OCI-LY3 (cell line): ENCODE data around the gene SHISAL2B.

Source experiments
- H2AFZ ChIP-seq: fragments of 200-600, 300-600 bp; shearing (Covaris generic); 2 replicates; pipeline ENCODE4 v1.6.0; 2014; ENCODE audit warnings: antibody characterized with exemption, low read depth, low read length
- H3K27ac ChIP-seq: fragments of 200-600, 300-600 bp; sonication (generic); 2 replicates; pipeline ENCODE4 v1.5.1; 2014; ENCODE audit warnings: mild to moderate bottlenecking, low read length, moderate library complexity, mixed read lengths
- H3K27me3 ChIP-seq: fragments of 200-600, 300-600 bp; sonication (generic); 2 replicates; pipeline ENCODE4 v1.6.1; 2014; ENCODE audit warnings: low read depth, low read length, mixed read lengths
- H3K36me3 ChIP-seq: fragments of 200-600, 300-600 bp; sonication (generic); replicated peaks from 2 replicates; pipeline ENCODE3; 2014; ENCODE audit warnings: low read depth, low read length, mixed read lengths
- H3K4me1 ChIP-seq: fragments of 300-600, 200-600 bp; sonication (generic); 2 replicates; pipeline ENCODE4 v1.6.1; 2014; ENCODE audit warnings: low read length, mixed read lengths
- H3K4me2 ChIP-seq: fragments of 200-600, 300-600 bp; sonication (generic); 2 replicates; pipeline ENCODE4 v1.6.1; 2014; ENCODE audit warnings: low read length, mixed read lengths
- H3K4me3 ChIP-seq: fragments of 300-600, 200-600 bp; sonication (generic); 2 replicates; pipeline ENCODE4 v1.5.1; 2014; ENCODE audit warnings: antibody characterized with exemption, mild to moderate bottlenecking, low read length, moderate library complexity
- H3K79me2 ChIP-seq: fragments of 300-600, 200-600 bp; shearing (Covaris generic); 2 replicates; pipeline ENCODE4 v1.6.1; 2014; ENCODE audit warnings: mild to moderate bottlenecking, low read length, mixed read lengths
- H3K9ac ChIP-seq: fragments of 300-600, 200-600 bp; shearing (Covaris generic); 2 replicates; pipeline ENCODE4 v1.6.0; 2014; ENCODE audit warnings: mild to moderate bottlenecking, low read length, moderate library complexity
- H3K9me3 ChIP-seq: fragments of 200-600, 300-600 bp; shearing (Covaris generic); 2 replicates; pipeline ENCODE4 v1.6.1; 2014; ENCODE audit warnings: low read length, mixed read lengths; ENCODE audit not compliant: insufficient read depth
- H4K20me1 ChIP-seq: fragments of 200-600, 300-600 bp; sonication (generic); 2 replicates; pipeline ENCODE4 v1.6.1; 2016; ENCODE audit warnings: low read length, mixed read lengths; ENCODE audit not compliant: insufficient read depth
- CTCF ChIP-seq: fragments of 200-600, 300-600 bp; sonication (generic); IDR thresholded peaks from 2 replicates; pipeline ENCODE4 v1.5.1; 2014; ENCODE audit warnings: antibody characterized with exemption, low read length, low read depth
- EZH2phosphoT487 ChIP-seq: fragments of 200-600 bp; shearing (Covaris generic); IDR thresholded peaks from 2 replicates; pipeline ENCODE4 v1.6.1; 2018; ENCODE audit warnings: antibody characterized with exemption, mixed run types, low read depth

The SHISAL2B gene

GRCh38 chr5:64685866-64686265 is 4.4 kb upstream of the SHISAL2B start:
- no peak overlapping the region for H2AFZ ChIP-seq
- no peaks in the 10 kb centered on the region for H3K79me2 ChIP-seq
- no peaks in the 10 kb centered on the region for H3K4me1 ChIP-seq
- no peak overlapping the region for H3K4me2 ChIP-seq
- no peaks in the 10 kb centered on the region for H3K27me3 ChIP-seq
- no peaks in the 10 kb centered on the region for H3K9me3 ChIP-seq
- no peak for TF ChIP-seq EZH2phosphoT487
- TF ChIP-seq CTCF = no peak
- H3K4me3 ChIP-seq = no peak overlapping the region
- no peak overlapping the region for H3K9ac ChIP-seq
- no peaks in the 10 kb centered on the region for H4K20me1 ChIP-seq
- H3K36me3 ChIP-seq = no peaks in the 10 kb centered on the region
- H3K27ac ChIP-seq = no peak overlapping the region

- H3K4me1 ChIP-seq = no peaks in the 10 kb centered on the region
- H3K4me2 ChIP-seq = no peak overlapping the region
- no peak overlapping the region for H3K9ac ChIP-seq
- H2AFZ ChIP-seq = no peak overlapping the region
- H4K20me1 ChIP-seq = no peaks in the 10 kb centered on the region
- no peaks in the 10 kb centered on the region for H3K27me3 ChIP-seq
- H3K9me3 ChIP-seq = no peaks in the 10 kb centered on the region
- H3K79me2 ChIP-seq = no peaks in the 10 kb centered on the region
- no peak overlapping the region for H3K27ac ChIP-seq
- no peak overlapping the region for H3K4me3 ChIP-seq
- H3K36me3 ChIP-seq = no peaks in the 10 kb centered on the region
- no peak for TF ChIP-seq EZH2phosphoT487
- no peak for TF ChIP-seq CTCF
Observed at GRCh38 chr5:64688391-64688790, 1.9 kb upstream of the SHISAL2B start.

GRCh38 chr5:64688965-64689364 is 1.3 kb upstream of the SHISAL2B start:
- TF ChIP-seq CTCF (no peak), EZH2phosphoT487 (no peak)
- H2AFZ ChIP-seq = no peak overlapping the region
- no peaks in the 10 kb centered on the region for H3K4me1 ChIP-seq
- H3K4me3 ChIP-seq = no peak overlapping the region
- no peaks in the 10 kb centered on the region for H3K36me3 ChIP-seq
- H3K4me2 ChIP-seq = no peak overlapping the region
- no peak overlapping the region for H3K27ac ChIP-seq
- H3K9ac ChIP-seq = no peak overlapping the region
- H4K20me1 ChIP-seq = no peaks in the 10 kb centered on the region
- no peaks in the 10 kb centered on the region for H3K9me3 ChIP-seq
- no peaks in the 10 kb centered on the region for H3K27me3 ChIP-seq
- no peaks in the 10 kb centered on the region for H3K79me2 ChIP-seq

DNA sequence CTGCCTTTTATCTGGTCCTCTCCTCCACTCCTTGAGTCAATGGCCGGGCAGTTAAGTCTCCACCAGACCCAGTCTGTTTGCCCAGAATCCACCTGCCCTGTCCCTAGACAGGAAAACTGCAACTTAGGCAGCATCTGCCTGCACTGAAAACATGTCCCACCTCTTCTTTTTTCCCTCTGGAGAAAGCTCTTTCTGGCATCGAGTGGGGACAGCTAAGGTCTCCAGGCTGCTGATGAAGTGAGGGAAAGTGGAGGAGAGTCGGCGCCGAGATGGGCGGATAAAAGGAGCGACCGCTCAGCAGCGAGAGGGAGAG is 243 bp upstream of the SHISAL2B start:
- Histone ChIP-seq H3K27me3 (no peaks in the 10 kb centered on the region), H3K9me3 (no peaks in the 10 kb centered on the region), H3K4me2 (no peak overlapping the region), H2AFZ (no peak overlapping the region), H3K79me2 (no peaks in the 10 kb centered on the region), H3K27ac (no peak overlapping the region), H3K36me3 (no peaks in the 10 kb centered on the region), H3K4me1 (no peaks in the 10 kb centered on the region), H4K20me1 (no peaks in the 10 kb centered on the region), H3K9ac (no peak overlapping the region), H3K4me3 (no peak overlapping the region)
- TF ChIP-seq EZH2phosphoT487 = no peak
- no peak for TF ChIP-seq CTCF
